HEK293T (cell line): Measurements from ENCODE around the gene CRAMP1.

Experiments
- ARNT ChIP-seq: fragments of 450-650 bp; IDR thresholded peaks from 2 replicates; pipeline ENCODE4 v1.6.1; 2017; ENCODE audit warnings: mild to moderate bottlenecking
- BHLHE40 ChIP-seq: fragments of 450-650 bp; IDR thresholded peaks from 2 replicates; pipeline ENCODE4 v1.6.1; 2016; ENCODE audit warnings: mild to moderate bottlenecking, moderate library complexity, borderline replicate concordance
- ELF4 ChIP-seq: fragments of 450-650 bp; IDR thresholded peaks from 2 replicates; pipeline ENCODE4 v1.6.1; 2017; ENCODE audit warnings: antibody characterized with exemption
- FOXA1 ChIP-seq: fragments of 450-650 bp; IDR thresholded peaks from 2 replicates; pipeline ENCODE4 v1.6.1; 2016; ENCODE audit warnings: mild to moderate bottlenecking
- FOXK2 ChIP-seq: fragments of 450-650 bp; IDR thresholded peaks from 2 replicates; pipeline ENCODE4 v1.6.1; 2016; ENCODE audit warnings: mild to moderate bottlenecking
- FOXM1 ChIP-seq: fragments of 450-650 bp; IDR thresholded peaks from 2 replicates; pipeline ENCODE4 v1.6.1; 2017; ENCODE audit warnings: mild to moderate bottlenecking, borderline replicate concordance
- HDGF ChIP-seq: fragments of 450-650 bp; IDR thresholded peaks from 2 replicates; pipeline ENCODE4 v1.6.1; 2017; ENCODE audit warnings: antibody characterized with exemption, borderline replicate concordance
- L3MBTL2 ChIP-seq: fragments of 450-650 bp; conservative IDR thresholded peaks from 2 replicates; pipeline ENCODE4 v1.6.1; 2016; ENCODE audit warnings: mild to moderate bottlenecking
- NFRKB ChIP-seq: fragments of 450-650 bp; IDR thresholded peaks from 2 replicates; pipeline ENCODE4 v1.6.1; 2016; ENCODE audit warnings: mild to moderate bottlenecking, moderate library complexity
- PKNOX1 ChIP-seq: fragments of 450-650 bp; IDR thresholded peaks from 2 replicates; pipeline ENCODE4 v1.6.1; 2016
- SP1 ChIP-seq: fragments of 450-650 bp; IDR thresholded peaks from 2 replicates; pipeline ENCODE4 v1.6.1; 2017
- TARDBP ChIP-seq: fragments of 450-650 bp; IDR thresholded peaks from 2 replicates; pipeline ENCODE4 v1.6.1; 2016
- ZNF384 ChIP-seq: fragments of 450-650 bp; IDR thresholded peaks from 2 replicates; pipeline ENCODE4 v1.6.1; 2016

DNA sequence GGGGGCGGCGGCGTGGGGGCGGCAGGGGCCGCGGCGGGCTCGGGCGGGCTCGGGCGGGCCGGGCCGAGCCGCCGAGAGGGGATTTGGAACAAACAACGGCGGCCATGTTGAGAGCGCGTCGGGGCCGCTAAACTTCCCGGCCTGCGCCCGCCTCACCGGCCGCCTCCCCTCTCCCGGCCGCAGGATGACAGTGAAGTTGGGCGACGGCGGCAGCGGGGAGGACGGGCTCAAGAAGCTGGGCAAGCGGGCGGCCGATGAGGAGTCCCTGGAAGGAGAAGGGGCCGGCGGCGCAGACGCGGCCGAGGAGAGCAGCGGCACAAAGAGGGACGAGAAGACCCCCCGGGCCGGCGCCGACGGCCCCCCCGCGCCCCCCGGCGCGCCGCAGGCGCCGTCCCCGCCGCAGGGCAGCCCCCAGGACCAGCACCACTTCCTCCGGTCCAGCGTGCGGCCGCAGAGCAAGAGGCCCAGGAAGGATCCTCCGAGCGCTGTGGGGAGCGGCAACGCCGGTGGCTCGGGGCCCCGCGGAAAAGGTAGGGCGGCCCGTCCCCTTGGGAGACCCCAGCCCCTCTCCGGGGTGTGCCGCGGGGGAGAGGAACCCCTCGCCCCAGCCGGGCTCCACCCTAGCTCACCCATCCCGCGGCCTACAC is 2.4 kb downstream of the CRAMP1 start:
- no peak for TF ChIP-seq FOXA1
- TF ChIP-seq HDGF: no peak
- no peak for TF ChIP-seq NFRKB
- TF ChIP-seq ARNT: no peak
- TF ChIP-seq TARDBP: no peak
- TF ChIP-seq PKNOX1: no peak
- no peak for TF ChIP-seq SP1
- no peak for TF ChIP-seq FOXK2
- no peak for TF ChIP-seq ELF4
- no peak for TF ChIP-seq BHLHE40
- TF ChIP-seq ZNF384: no peak
- no peak for TF ChIP-seq L3MBTL2
- no peak for TF ChIP-seq FOXM1
